ENCODE results near the gene EMD. TPM values are rescaled to one million over a fixed set of nuclear protein-coding genes. Genes with fewer than 3 reads are reported as not detected.

The EMD gene
- polyA plus RNA-seq, 1 of the 3 experiments (the other 2 are of a cell fraction) = 68.0 TPM

GRCh38 chrX:154358011-154358410, 21.1 kb upstream of the EMD start:
- DNase-seq = no peak
- ChIA-PET CTCF (no interaction called here), POLR2A (interaction anchor here (1.9 kb wide), 1 partner anchor 12 kb away, joined by 4 read pairs; no protein-coding TSS in a partner anchor)
- H3K4me1 ChIP-seq (ENCODE audit: control insufficient read depth in 1 of 2, insufficient read depth in 2 of 2, low read depth in 1 of 2, low read length in 1 of 2) = no peaks in the 10 kb centered on the region
- H2AFZ ChIP-seq (ENCODE audit: low read depth) = no peak overlapping the region
- peaks cover 98% of the 10 kb centered on the region for H4K20me1 ChIP-seq (ENCODE audit: insufficient read depth)
- H3K36me3 ChIP-seq (replicated peaks in 1 of 2; ENCODE audit: control insufficient read depth in 1 of 2, insufficient read depth in 2 of 2, low read length in 1 of 2) = peaks cover 3 to 72% of the 10 kb centered on the region in 2 experiments
- H3K79me2 ChIP-seq (ENCODE audit: insufficient read depth) = peaks cover 63% of the 10 kb centered on the region
- no peak overlapping the region for H3K4me3 ChIP-seq (ENCODE audit: low read depth in 2 of 2, low read length in 1 of 2)
- H3K9ac ChIP-seq = no peak overlapping the region
- no peaks in the 10 kb centered on the region for H3K9me3 ChIP-seq
- no peaks in the 10 kb centered on the region for H3K9me2 ChIP-seq
- H3F3A ChIP-seq (replicated peaks; ENCODE audit: insufficient read depth) = peaks cover 57% of the 10 kb centered on the region
- H3K27me3 ChIP-seq (ENCODE audit: insufficient read depth) = no peaks in the 10 kb centered on the region
- no peak overlapping the region for H3K4me2 ChIP-seq
- H3K27ac ChIP-seq (ENCODE audit: low read depth in 2 of 2, low read length in 1 of 2) = no peak overlapping the region
- WGBS (ENCODE audit: low lambda C conversion rate) = 80% methylated on average over 1 of the region's 11 CpGs
- TF ChIP-seq USF2 (IDR thresholded peaks at IDR 0.05; ENCODE audit: borderline replicate concordance, low read depth, low read length) = no peak
- TF ChIP-seq REST (IDR thresholded peaks at IDR 0.05; ENCODE audit: low read depth, low read length) = no peak
- no peak for TF ChIP-seq MAX (IDR thresholded peaks at IDR 0.05; ENCODE audit: low read depth)
- TF ChIP-seq MEF2A (IDR thresholded peaks at IDR 0.05; ENCODE audit: borderline replicate concordance, low read depth) = no peak
- no peak for TF ChIP-seq USF1 (IDR thresholded peaks at IDR 0.05; ENCODE audit: borderline replicate concordance, low read depth)
- no peak for TF ChIP-seq RAD21 (IDR thresholded peaks at IDR 0.05; ENCODE audit: low read length)
- TF ChIP-seq NFIC (IDR thresholded peaks at IDR 0.05; ENCODE audit: borderline replicate concordance) = no peak
- no peak for TF ChIP-seq JUND (IDR thresholded peaks at IDR 0.05)
- no peak for TF ChIP-seq PBX3 (IDR thresholded peaks at IDR 0.05)
- no peak for TF ChIP-seq IRF3 (IDR thresholded peaks at IDR 0.05; ENCODE audit: low read depth, low read length)
- no peak for TF ChIP-seq FOXJ3 (CRISPR knock-in tag; IDR thresholded peaks at IDR 0.05)
- no peak for TF ChIP-seq TCF12 (IDR thresholded peaks at IDR 0.05)
- no peak for TF ChIP-seq NRF1 (IDR thresholded peaks at IDR 0.05; ENCODE audit: low read depth, low read length)
- TF ChIP-seq MXI1 (IDR thresholded peaks at IDR 0.05; ENCODE audit: low read depth, low read length) = no peak
- TF ChIP-seq FOXM1 (IDR thresholded peaks at IDR 0.05; ENCODE audit: low read depth) = no peak
- TF ChIP-seq YY1 (IDR thresholded peaks at IDR 0.05; ENCODE audit: low read depth) = no peak
- TF ChIP-seq SMC3 (IDR thresholded peaks at IDR 0.05; ENCODE audit: low read depth, low read length) = no peak
- TF ChIP-seq EZH2phosphoT487 (IDR thresholded peaks at IDR 0.05; ENCODE audit: borderline replicate concordance, low read depth) = no peak
- TF ChIP-seq POLR2AphosphoS5 (IDR thresholded peaks at IDR 0.05; ENCODE audit: low read depth, low read length) = no peak
- no peak for TF ChIP-seq SIN3A (IDR thresholded peaks at IDR 0.05; ENCODE audit: borderline replicate concordance, low read depth, low read length)
